DND-41 (cell line): ENCODE results near the gene ARL6IP4.

Source experiments
- ATAC-seq: fragments of 200-7000 bp; cut with Tn5 transposase; 3 replicates; pipeline ENCODE4 v1.9.1; 2021; ENCODE audit warnings: low read depth; ENCODE audit not compliant: insufficient read depth
- DNase-seq: peaks from one replicate; pipeline ENCODE4 v3.0.0-alpha.2; 2020
- H2AFZ ChIP-seq: 2 replicates; pipeline ENCODE4 v1.6.0; 2012; ENCODE audit warnings: low read depth, low read length
- H3K27ac ChIP-seq: 2 replicates; pipeline ENCODE4 v1.5.1; 2012; ENCODE audit warnings: low read length, inconsistent platforms
- H3K27me3 ChIP-seq: fragments of 200-600 bp; sonication (generic); 2 replicates; pipeline ENCODE4 v1.6.0; 2012; ENCODE audit warnings: low read length, mild to moderate bottlenecking, inconsistent platforms; ENCODE audit not compliant: insufficient read depth, poor library complexity
- H3K36me3 ChIP-seq: 2 replicates; pipeline ENCODE4 v1.5.1; 2012; ENCODE audit warnings: low read length, inconsistent platforms; ENCODE audit not compliant: insufficient read depth
- H3K4me1 ChIP-seq: 2 replicates; pipeline ENCODE4 v1.5.1; 2012; ENCODE audit warnings: mild to moderate bottlenecking, low read length; ENCODE audit not compliant: insufficient read depth
- H3K4me2 ChIP-seq: 2 replicates; pipeline ENCODE4 v1.6.0; 2012; ENCODE audit warnings: mild to moderate bottlenecking, moderate library complexity, low read length, inconsistent platforms; ENCODE audit not compliant: insufficient read depth
- H3K4me3 ChIP-seq, 2 experiments: fragments of 200-600 bp in 1 of 2; shearing (Covaris generic) in 1 of 2; 2 replicates each; pipeline ENCODE4 v1.5.1; 2012 to 2016; ENCODE audit warnings: inconsistent platforms in 2 of 2, low read length in 2 of 2, mild to moderate bottlenecking in 2 of 2, low read depth in 1 of 2, moderate library complexity in 1 of 2
- H3K79me2 ChIP-seq: 2 replicates; pipeline ENCODE4 v1.6.0; 2012; ENCODE audit warnings: low read length, inconsistent platforms; ENCODE audit not compliant: insufficient read depth
- H3K9ac ChIP-seq: 2 replicates; pipeline ENCODE4 v1.6.0; 2012; ENCODE audit warnings: low read depth, mild to moderate bottlenecking, inconsistent platforms, low read length, moderate library complexity
- H3K9me3 ChIP-seq: 2 replicates; pipeline ENCODE4 v1.5.1; 2012; ENCODE audit warnings: low read length, moderate library complexity, mild to moderate bottlenecking, inconsistent platforms; ENCODE audit not compliant: insufficient read depth, severe bottlenecking
- H4K20me1 ChIP-seq: 2 replicates; pipeline ENCODE4 v1.6.0; 2012; ENCODE audit warnings: low read length; ENCODE audit not compliant: insufficient read depth
- CTCF ChIP-seq: IDR thresholded peaks from 2 replicates; pipeline ENCODE4 v1.5.1; 2012; ENCODE audit warnings: borderline replicate concordance, low read length, moderate library complexity, mild to moderate bottlenecking; ENCODE audit not compliant: poor library complexity, severe bottlenecking; ENCODE audit errors: extremely low read depth
- EZH2 ChIP-seq: IDR thresholded peaks from 3 replicates; pipeline ENCODE4 v1.6.1; 2012; ENCODE audit warnings: borderline replicate concordance, low read depth, mild to moderate bottlenecking, moderate library complexity, low read length, inconsistent platforms; ENCODE audit not compliant: severe bottlenecking

Gene ARL6IP4

GRCh38 chr12:122958198-122958888 lies 22.1 kb upstream of the ARL6IP4 start:
- no peaks in the 10 kb centered on the region for H3K4me1 ChIP-seq
- H3K79me2 ChIP-seq, result no peaks in the 10 kb centered on the region
- H3K4me3 ChIP-seq, result no peak overlapping the region
- no peaks in the 10 kb centered on the region for H3K9me3 ChIP-seq
- H3K27ac ChIP-seq, result no peak overlapping the region
- ATAC-seq (no peak), DNase-seq (no peak)
- H3K36me3 ChIP-seq, result 0 out of 2 replicates have a peak, but pooled peaks cover 4% of the 10 kb centered on the region
- TF ChIP-seq EZH2 (no peak), CTCF (no peak)
- H3K27me3 ChIP-seq, result no peaks in the 10 kb centered on the region
- H2AFZ ChIP-seq, result no peak overlapping the region
- 0 out of 2 replicates have a peak, but pooled peaks cover 6% of the 10 kb centered on the region for H4K20me1 ChIP-seq
- H3K9ac ChIP-seq, result no peak overlapping the region
- no peak overlapping the region for H3K4me2 ChIP-seq

GRCh38 chr12:122959566-122960192 lies 20.8 kb upstream of the ARL6IP4 start:
- TF ChIP-seq EZH2, result no peak
- H4K20me1 ChIP-seq, result 0 out of 2 replicates have a peak, but pooled peaks cover 6% of the 10 kb centered on the region
- no peak overlapping the region for H3K27ac ChIP-seq
- no peaks in the 10 kb centered on the region for H3K27me3 ChIP-seq
- H3K9ac ChIP-seq, result no peak overlapping the region
- no peaks in the 10 kb centered on the region for H3K4me1 ChIP-seq
- no peak overlapping the region for H3K4me2 ChIP-seq
- no peaks in the 10 kb centered on the region for H3K79me2 ChIP-seq
- DNase-seq (no peak), ATAC-seq (no peak)
- no peak overlapping the region for H3K4me3 ChIP-seq
- no peaks in the 10 kb centered on the region for H3K9me3 ChIP-seq
- no peak overlapping the region for H2AFZ ChIP-seq
- 0 out of 2 replicates have a peak, but pooled peaks cover 4% of the 10 kb centered on the region for H3K36me3 ChIP-seq

- Histone ChIP-seq H2AFZ (no peak overlapping the region), H4K20me1 (0 out of 2 replicates have a peak, but pooled peaks cover 6% of the 10 kb centered on the region), H3K4me2 (no peak overlapping the region), H3K9me3 (no peaks in the 10 kb centered on the region), H3K36me3 (0 out of 2 replicates have a peak, but pooled peaks cover 4% of the 10 kb centered on the region), H3K4me3 (no peak overlapping the region), H3K27ac (no peak overlapping the region), H3K9ac (no peak overlapping the region), H3K79me2 (no peaks in the 10 kb centered on the region), H3K4me1 (peaks cover 3% of the 10 kb centered on the region), H3K27me3 (no peaks in the 10 kb centered on the region)
- ATAC-seq, result no peak
- TF ChIP-seq EZH2, result no peak
- TF ChIP-seq CTCF, result no peak
- no peak for DNase-seq
Observed at GRCh38 chr12:122960193-122960569, 20.3 kb upstream of the ARL6IP4 start.
